ENCODE results near the gene BEST4.

DNA sequence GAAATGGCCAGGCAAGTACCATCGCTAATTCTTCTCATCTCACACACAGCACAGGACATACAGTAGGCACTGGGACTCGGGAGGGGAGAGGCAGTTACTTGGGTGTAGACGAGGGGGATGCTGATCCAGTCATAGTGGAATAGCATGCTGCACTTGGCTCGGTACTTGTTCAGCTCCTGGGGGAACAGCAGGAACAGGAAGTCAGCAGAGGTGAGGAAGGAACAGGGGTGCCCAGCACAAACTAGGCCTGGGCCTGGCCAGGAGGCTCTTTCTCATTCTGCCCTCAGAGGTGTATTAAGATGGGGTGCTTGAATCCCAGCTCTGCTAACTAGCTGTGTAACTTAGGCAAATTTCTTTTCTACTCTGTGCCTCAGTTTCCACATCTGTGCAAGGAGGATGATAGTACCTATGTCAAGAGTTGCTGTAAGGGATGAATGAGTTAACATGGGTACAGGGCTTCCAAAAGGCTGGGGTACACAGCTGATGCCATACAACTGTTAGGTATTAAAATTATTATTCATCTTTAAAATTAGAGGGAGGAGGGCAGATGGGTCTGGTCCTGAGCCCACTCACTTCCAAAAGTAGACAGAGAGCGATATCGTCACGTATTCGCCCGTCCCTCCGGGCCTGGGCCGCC lies 2.4 kb downstream of the BEST4 start:
- TF ChIP-seq, protein P1, sequence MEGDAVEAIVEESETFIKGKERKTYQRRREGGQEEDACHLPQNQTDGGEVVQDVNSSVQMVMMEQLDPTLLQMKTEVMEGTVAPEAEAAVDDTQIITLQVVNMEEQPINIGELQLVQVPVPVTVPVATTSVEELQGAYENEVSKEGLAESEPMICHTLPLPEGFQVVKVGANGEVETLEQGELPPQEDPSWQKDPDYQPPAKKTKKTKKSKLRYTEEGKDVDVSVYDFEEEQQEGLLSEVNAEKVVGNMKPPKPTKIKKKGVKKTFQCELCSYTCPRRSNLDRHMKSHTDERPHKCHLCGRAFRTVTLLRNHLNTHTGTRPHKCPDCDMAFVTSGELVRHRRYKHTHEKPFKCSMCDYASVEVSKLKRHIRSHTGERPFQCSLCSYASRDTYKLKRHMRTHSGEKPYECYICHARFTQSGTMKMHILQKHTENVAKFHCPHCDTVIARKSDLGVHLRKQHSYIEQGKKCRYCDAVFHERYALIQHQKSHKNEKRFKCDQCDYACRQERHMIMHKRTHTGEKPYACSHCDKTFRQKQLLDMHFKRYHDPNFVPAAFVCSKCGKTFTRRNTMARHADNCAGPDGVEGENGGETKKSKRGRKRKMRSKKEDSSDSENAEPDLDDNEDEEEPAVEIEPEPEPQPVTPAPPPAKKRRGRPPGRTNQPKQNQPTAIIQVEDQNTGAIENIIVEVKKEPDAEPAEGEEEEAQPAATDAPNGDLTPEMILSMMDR (conservative IDR thresholded peaks at IDR 0.05 in 1 of 2, IDR thresholded peaks at IDR 0.05 in 1 of 2; ENCODE audit: extremely low read depth in 1 of 2, insufficient read depth in 1 of 2, low read depth in 1 of 2, low read length in 2 of 2): no peak
- TF ChIP-seq EZH2 (IDR thresholded peaks at IDR 0.05; ENCODE audit: borderline replicate concordance, low read length): no peak

Data from mammary epithelial cell (primary cell).